SK-N-SH treated with all-trans-retinoic acid at 6 μM for 48 hours (cell line): ENCODE results near the gene NFATC4.

Source experiments
- ARNTL ChIP-seq: fragments of 450-650 bp; formaldehyde crosslinking; IDR thresholded peaks from 2 replicates; pipeline ENCODE4 v1.5.0; 2020; ENCODE audit warnings: low read depth, mild to moderate bottlenecking, moderate library complexity, borderline replicate concordance
- CSDC2 ChIP-seq: fragments of 250-450 bp; sonication (Bioruptor Pico); IDR thresholded peaks from 2 replicates; pipeline ENCODE4 v1.5.0; 2020; ENCODE audit warnings: mild to moderate bottlenecking, moderate library complexity
- ESRRG ChIP-seq: fragments of 250-450 bp; sonication (Bioruptor Pico); IDR thresholded peaks from 2 replicates; pipeline ENCODE4 v1.6.1; 2021; ENCODE audit warnings: mild to moderate bottlenecking
- OSR1 ChIP-seq: fragments of 250-450 bp; sonication (Bioruptor Pico); IDR thresholded peaks from 2 replicates; pipeline ENCODE4 v1.8.0; 2022; ENCODE audit warnings: moderate library complexity, mild to moderate bottlenecking, inconsistent platforms
- PPARA ChIP-seq: fragments of 250-450 bp; sonication (Bioruptor Pico); IDR thresholded peaks from 2 replicates; pipeline ENCODE4 v1.5.0; 2020; ENCODE audit warnings: mild to moderate bottlenecking, borderline replicate concordance
- RARB ChIP-seq: fragments of 250-450 bp; sonication (Bioruptor Pico); IDR thresholded peaks from 2 replicates; pipeline ENCODE4 v1.8.0; 2021; ENCODE audit warnings: mild to moderate bottlenecking, moderate library complexity
- TOX ChIP-seq: fragments of 250-450 bp; sonication (Bioruptor Pico); IDR thresholded peaks from 2 replicates; pipeline ENCODE4 v1.8.0; 2021; ENCODE audit warnings: mild to moderate bottlenecking, moderate library complexity, borderline replicate concordance
- ZC3H10 ChIP-seq: fragments of 250-450 bp; sonication (Bioruptor Pico); IDR thresholded peaks from 2 replicates; pipeline ENCODE4 v1.5.1; 2021; ENCODE audit warnings: mild to moderate bottlenecking, moderate library complexity
- ZFP3 ChIP-seq: fragments of 250-450 bp; sonication (Bioruptor Pico); IDR thresholded peaks from 2 replicates; pipeline ENCODE4 v1.5.0; 2020; ENCODE audit warnings: mild to moderate bottlenecking, moderate library complexity
- ZFP30 ChIP-seq: fragments of 450-650 bp; formaldehyde crosslinking; IDR thresholded peaks from 2 replicates; pipeline ENCODE4 v1.5.0; 2022; ENCODE audit warnings: mild to moderate bottlenecking, moderate library complexity
- ZNF565 ChIP-seq: fragments of 450-650 bp; formaldehyde crosslinking; conservative IDR thresholded peaks from 2 replicates; pipeline ENCODE4 v1.5.0; 2020; ENCODE audit warnings: low read depth, mild to moderate bottlenecking, moderate library complexity
- TF ChIP-seq, protein P1 (sequence below): fragments of 250-450 bp; sonication (Bioruptor Pico); IDR thresholded peaks from 2 replicates; pipeline ENCODE4 v1.8.0; 2020; ENCODE audit warnings: mild to moderate bottlenecking, moderate library complexity, borderline replicate concordance
- TF ChIP-seq, protein P2 (sequence below): fragments of 250-450 bp; sonication (Bioruptor Pico); IDR thresholded peaks from 2 replicates; pipeline ENCODE4 v1.5.1; 2020; ENCODE audit warnings: low read depth, mild to moderate bottlenecking, moderate library complexity

DNA sequence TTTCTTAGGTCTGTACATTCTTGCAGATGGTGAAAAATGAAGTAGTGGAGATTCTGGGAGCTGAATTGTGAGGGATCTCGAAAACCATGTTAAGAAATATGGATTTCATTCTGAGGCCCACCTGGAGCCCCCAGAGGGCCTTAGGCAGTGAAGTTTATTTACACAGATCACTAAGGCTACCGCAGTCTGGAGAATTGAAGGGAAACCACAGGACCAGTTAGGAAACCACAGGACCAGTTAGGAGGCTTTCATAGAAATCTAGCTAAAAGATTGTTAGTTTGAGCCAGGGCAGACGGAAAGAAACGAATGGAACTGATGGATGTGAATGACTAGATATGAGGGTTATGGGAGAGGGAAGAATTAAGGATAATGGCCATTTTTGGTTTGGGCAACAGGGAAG lies 54.3 kb downstream of the NFATC4 start:
- TF ChIP-seq, protein P1, sequence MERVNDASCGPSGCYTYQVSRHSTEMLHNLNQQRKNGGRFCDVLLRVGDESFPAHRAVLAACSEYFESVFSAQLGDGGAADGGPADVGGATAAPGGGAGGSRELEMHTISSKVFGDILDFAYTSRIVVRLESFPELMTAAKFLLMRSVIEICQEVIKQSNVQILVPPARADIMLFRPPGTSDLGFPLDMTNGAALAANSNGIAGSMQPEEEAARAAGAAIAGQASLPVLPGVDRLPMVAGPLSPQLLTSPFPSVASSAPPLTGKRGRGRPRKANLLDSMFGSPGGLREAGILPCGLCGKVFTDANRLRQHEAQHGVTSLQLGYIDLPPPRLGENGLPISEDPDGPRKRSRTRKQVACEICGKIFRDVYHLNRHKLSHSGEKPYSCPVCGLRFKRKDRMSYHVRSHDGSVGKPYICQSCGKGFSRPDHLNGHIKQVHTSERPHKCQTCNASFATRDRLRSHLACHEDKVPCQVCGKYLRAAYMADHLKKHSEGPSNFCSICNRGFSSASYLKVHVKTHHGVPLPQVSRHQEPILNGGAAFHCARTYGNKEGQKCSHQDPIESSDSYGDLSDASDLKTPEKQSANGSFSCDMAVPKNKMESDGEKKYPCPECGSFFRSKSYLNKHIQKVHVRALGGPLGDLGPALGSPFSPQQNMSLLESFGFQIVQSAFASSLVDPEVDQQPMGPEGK (CRISPR knock-in tag), result no peak
- TF ChIP-seq ARNTL (CRISPR knock-in tag) (no peak), ZFP30 (no peak), ZC3H10 (CRISPR knock-in tag) (no peak), ZNF565 (CRISPR knock-in tag) (no peak), PPARA (no peak), RARB (CRISPR knock-in tag) (no peak), CSDC2 (no peak), TOX (CRISPR knock-in tag) (no peak), OSR1 (CRISPR knock-in tag) (no peak), ESRRG (CRISPR knock-in tag) (no peak), ZFP3 (no peak)
- TF ChIP-seq, protein P2, sequence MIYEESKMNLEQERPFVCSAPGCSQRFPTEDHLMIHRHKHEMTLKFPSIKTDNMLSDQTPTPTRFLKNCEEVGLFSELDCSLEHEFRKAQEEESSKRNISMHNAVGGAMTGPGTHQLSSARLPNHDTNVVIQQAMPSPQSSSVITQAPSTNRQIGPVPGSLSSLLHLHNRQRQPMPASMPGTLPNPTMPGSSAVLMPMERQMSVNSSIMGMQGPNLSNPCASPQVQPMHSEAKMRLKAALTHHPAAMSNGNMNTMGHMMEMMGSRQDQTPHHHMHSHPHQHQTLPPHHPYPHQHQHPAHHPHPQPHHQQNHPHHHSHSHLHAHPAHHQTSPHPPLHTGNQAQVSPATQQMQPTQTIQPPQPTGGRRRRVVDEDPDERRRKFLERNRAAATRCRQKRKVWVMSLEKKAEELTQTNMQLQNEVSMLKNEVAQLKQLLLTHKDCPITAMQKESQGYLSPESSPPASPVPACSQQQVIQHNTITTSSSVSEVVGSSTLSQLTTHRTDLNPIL (CRISPR knock-in tag), result no peak
